Measurements from ENCODE around the gene OR2K2. TPM values are rescaled to one million over a fixed set of nuclear protein-coding genes. Genes with fewer than 3 reads are reported as not detected.

Gene OR2K2
- polyA plus RNA-seq, 1 donor (not counting 4 experiments of a cell fraction or from before 2014, with no cell fraction given): not detected

DNA sequence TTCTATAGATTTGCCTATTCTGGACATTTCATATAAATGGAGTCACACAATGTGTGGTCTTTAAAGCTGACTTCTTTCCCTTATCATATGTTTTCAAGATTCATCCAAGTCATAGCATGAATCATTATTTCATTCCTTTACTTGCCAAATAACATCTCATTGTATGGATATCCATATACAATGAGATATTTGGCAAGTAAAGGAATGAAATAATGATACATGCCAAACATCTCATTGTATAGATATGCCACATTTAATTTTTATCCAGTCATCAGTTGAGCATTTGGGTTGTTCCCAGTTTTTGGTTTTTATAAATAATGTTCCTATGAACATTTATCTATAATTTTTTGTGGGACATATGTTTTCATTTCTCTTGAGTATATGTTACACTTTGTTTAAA, 20.5 kb upstream of the OR2K2 start:
- Histone ChIP-seq H3K4me2 (ENCODE audit: control insufficient read depth, extremely low read depth, insufficient read depth, low read depth, low read length) (no peak overlapping the region), H3K36me3 (ENCODE audit: control insufficient read depth in 2 of 2, extremely low read depth in 1 of 2, insufficient read depth in 2 of 2, low read length in 2 of 2) (no peaks in the 10 kb centered on the region), H3K9ac (ENCODE audit: control insufficient read depth, extremely low read depth, insufficient read depth, low read length) (no peak overlapping the region), H3K27ac (ENCODE audit: control insufficient read depth, insufficient read depth, low read length) (no peak overlapping the region), H2AFZ (ENCODE audit: control insufficient read depth, low read length) (no peak overlapping the region), H3K9me3 (ENCODE audit: control insufficient read depth, low read depth, low read length) (no peaks in the 10 kb centered on the region), H3K27me3 (ENCODE audit: control insufficient read depth, extremely low read depth, insufficient read depth, low read length) (no peaks in the 10 kb centered on the region), H3K9me1 (ENCODE audit: control insufficient read depth, extremely low read depth, insufficient read depth, low read length) (no peaks in the 10 kb centered on the region), H3K4me3 (ENCODE audit: control insufficient read depth in 2 of 3, extremely low read depth in 1 of 3, insufficient read depth in 2 of 3, low read depth in 1 of 3, low read length in 3 of 3) (no peak overlapping the region), H4K20me1 (ENCODE audit: control insufficient read depth, extremely low read depth, insufficient read depth, low read length) (no peaks in the 10 kb centered on the region), H3K4me1 (ENCODE audit: control insufficient read depth, extremely low read depth, insufficient read depth, low read length) (no peaks in the 10 kb centered on the region), H3K79me2 (ENCODE audit: control insufficient read depth, insufficient read depth, low read length) (no peaks in the 10 kb centered on the region)
- TF ChIP-seq, protein P1, sequence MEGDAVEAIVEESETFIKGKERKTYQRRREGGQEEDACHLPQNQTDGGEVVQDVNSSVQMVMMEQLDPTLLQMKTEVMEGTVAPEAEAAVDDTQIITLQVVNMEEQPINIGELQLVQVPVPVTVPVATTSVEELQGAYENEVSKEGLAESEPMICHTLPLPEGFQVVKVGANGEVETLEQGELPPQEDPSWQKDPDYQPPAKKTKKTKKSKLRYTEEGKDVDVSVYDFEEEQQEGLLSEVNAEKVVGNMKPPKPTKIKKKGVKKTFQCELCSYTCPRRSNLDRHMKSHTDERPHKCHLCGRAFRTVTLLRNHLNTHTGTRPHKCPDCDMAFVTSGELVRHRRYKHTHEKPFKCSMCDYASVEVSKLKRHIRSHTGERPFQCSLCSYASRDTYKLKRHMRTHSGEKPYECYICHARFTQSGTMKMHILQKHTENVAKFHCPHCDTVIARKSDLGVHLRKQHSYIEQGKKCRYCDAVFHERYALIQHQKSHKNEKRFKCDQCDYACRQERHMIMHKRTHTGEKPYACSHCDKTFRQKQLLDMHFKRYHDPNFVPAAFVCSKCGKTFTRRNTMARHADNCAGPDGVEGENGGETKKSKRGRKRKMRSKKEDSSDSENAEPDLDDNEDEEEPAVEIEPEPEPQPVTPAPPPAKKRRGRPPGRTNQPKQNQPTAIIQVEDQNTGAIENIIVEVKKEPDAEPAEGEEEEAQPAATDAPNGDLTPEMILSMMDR (optimal IDR thresholded peaks at IDR 0.05 in 1 of 3, IDR thresholded peaks at IDR 0.05 in 1 of 3, conservative IDR thresholded peaks at IDR 0.05 in 1 of 3; ENCODE audit: extremely low read depth in 1 of 3, insufficient read depth in 2 of 3, low read length in 3 of 3): no peak
- no peak for TF ChIP-seq EZH2 (IDR thresholded peaks at IDR 0.05; ENCODE audit: low read length)
- dilution Hi-C loops (cut with MboI; ENCODE audit: extremely low pct_ligation_motif_present, low sequenced_read_pairs): no loop called here
- no peak for DNase-seq (ENCODE audit: low read depth, low spot score)
- FAIRE-seq: no peak

- H3K27ac ChIP-seq (ENCODE audit: control insufficient read depth, insufficient read depth, low read length): no peak overlapping the region
- no peaks in the 10 kb centered on the region for H3K36me3 ChIP-seq (ENCODE audit: control insufficient read depth in 2 of 2, extremely low read depth in 1 of 2, insufficient read depth in 2 of 2, low read length in 2 of 2)
- no peaks in the 10 kb centered on the region for H3K4me1 ChIP-seq (ENCODE audit: control insufficient read depth, extremely low read depth, insufficient read depth, low read length)
- H3K4me3 ChIP-seq (ENCODE audit: control insufficient read depth in 2 of 3, extremely low read depth in 1 of 3, insufficient read depth in 2 of 3, low read depth in 1 of 3, low read length in 3 of 3): no peak overlapping the region
- no peak overlapping the region for H3K9ac ChIP-seq (ENCODE audit: control insufficient read depth, extremely low read depth, insufficient read depth, low read length)
- no peaks in the 10 kb centered on the region for H3K79me2 ChIP-seq (ENCODE audit: control insufficient read depth, insufficient read depth, low read length)
- no peak overlapping the region for H2AFZ ChIP-seq (ENCODE audit: control insufficient read depth, low read length)
- no peak for DNase-seq (ENCODE audit: low read depth, low spot score)
- H4K20me1 ChIP-seq (ENCODE audit: control insufficient read depth, extremely low read depth, insufficient read depth, low read length): no peaks in the 10 kb centered on the region
- no peak overlapping the region for H3K4me2 ChIP-seq (ENCODE audit: control insufficient read depth, extremely low read depth, insufficient read depth, low read depth, low read length)
- no peak for FAIRE-seq
- no peaks in the 10 kb centered on the region for H3K9me1 ChIP-seq (ENCODE audit: control insufficient read depth, extremely low read depth, insufficient read depth, low read length)
- dilution Hi-C loops (cut with MboI; ENCODE audit: extremely low pct_ligation_motif_present, low sequenced_read_pairs): no loop called here
- H3K27me3 ChIP-seq (ENCODE audit: control insufficient read depth, extremely low read depth, insufficient read depth, low read length): no peaks in the 10 kb centered on the region
- TF ChIP-seq, protein P1 (optimal IDR thresholded peaks at IDR 0.05 in 1 of 3, IDR thresholded peaks at IDR 0.05 in 1 of 3, conservative IDR thresholded peaks at IDR 0.05 in 1 of 3; ENCODE audit: extremely low read depth in 1 of 3, insufficient read depth in 2 of 3, low read length in 3 of 3): no peak
- TF ChIP-seq EZH2 (IDR thresholded peaks at IDR 0.05; ENCODE audit: low read length): no peak
- no peaks in the 10 kb centered on the region for H3K9me3 ChIP-seq (ENCODE audit: control insufficient read depth, low read depth, low read length)
Measured at GRCh38 chr9:111349766-111350165, 19.7 kb upstream of the OR2K2 start.

Data from keratinocyte (primary cell).